ENCODE results near the gene TPI1. TPM values are rescaled to one million over a fixed set of nuclear protein-coding genes. Genes with fewer than 3 reads are reported as not detected.
"Not testable (repeated sequence)": the region's sequence is repeated elsewhere in the genome, so short reads cannot be mapped to it uniquely, and the experiment has no call there.

Gene TPI1
- total RNA-seq, 1 donor from 2014 or later, result 233 TPM

GRCh38 chr12:6860942-6861341 lies 6.4 kb upstream of the TPI1 start:
- ATAC-seq (no peak), DNase-seq (ENCODE audit: low spot score) (no peak)
- intact Hi-C loops (cut with DNase I), result no loop called here

GRCh38 chr12:6861391-6861790 lies 5.9 kb upstream of the TPI1 start:
- DNase-seq (ENCODE audit: low spot score) (no peak), ATAC-seq (no peak)
- intact Hi-C loops (cut with DNase I), result no loop called here

DNA sequence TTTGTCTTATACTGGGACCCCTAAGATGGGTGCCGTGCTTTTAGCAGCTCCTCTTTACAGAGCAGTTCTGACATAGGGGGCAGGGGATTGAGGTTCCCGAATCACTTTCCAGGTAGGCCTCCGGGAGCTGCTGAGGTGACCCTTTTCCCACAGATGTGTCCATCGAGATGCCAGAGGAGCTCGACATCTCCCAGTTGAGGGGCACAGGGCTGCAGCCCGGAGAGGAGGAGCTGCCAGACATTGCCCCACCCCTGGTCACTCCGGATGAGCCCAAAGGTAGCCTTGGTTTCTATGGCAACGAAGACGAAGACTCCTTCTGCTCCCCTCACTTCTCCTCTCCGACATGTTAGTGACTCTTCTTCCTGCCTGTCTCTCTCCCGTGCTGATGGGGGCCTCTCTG lies 4.3 kb upstream of the TPI1 start:
- DNase-seq (ENCODE audit: low spot score), result no peak
- intact Hi-C loops (cut with DNase I), result no loop called here

DNA sequence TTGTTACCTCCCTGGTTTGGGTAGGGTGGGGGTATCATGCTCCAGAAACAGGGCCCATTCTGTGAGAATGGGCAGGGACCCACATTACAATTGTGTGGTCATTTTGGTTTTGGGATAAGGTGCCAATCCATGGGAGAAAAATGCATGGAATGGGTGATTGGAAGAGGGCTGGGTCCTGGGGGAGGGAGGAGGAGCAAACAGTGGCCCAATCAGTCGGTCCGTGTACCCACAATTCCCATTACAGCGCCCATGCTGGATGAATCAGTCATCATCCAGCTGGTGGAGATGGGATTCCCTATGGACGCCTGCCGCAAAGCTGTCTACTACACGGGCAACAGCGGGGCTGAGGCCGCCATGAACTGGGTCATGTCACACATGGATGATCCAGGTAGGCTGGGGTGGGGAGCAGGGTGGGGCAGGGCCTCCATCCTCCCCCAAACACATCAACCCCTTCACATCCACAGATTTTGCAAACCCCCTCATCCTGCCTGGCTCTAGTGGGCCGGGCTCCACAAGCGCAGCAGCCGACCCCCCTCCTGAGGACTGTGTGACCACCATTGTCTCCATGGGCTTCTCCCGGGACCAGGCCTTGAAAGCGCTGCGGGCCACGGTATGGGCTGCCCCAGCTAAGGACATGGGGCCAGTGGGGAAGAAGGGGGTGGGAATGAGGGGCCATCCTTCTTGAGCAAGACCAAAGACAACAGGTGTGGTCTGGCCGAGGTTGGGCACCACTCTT lies 3.6 kb upstream of the TPI1 start:
- ATAC-seq (no peak), DNase-seq (ENCODE audit: low spot score) (no peak)
- intact Hi-C loops (cut with DNase I), result no loop called here

More for the DNA sequence above, 4.3 kb upstream of the TPI1 start:
- no peak for ATAC-seq

DNA sequence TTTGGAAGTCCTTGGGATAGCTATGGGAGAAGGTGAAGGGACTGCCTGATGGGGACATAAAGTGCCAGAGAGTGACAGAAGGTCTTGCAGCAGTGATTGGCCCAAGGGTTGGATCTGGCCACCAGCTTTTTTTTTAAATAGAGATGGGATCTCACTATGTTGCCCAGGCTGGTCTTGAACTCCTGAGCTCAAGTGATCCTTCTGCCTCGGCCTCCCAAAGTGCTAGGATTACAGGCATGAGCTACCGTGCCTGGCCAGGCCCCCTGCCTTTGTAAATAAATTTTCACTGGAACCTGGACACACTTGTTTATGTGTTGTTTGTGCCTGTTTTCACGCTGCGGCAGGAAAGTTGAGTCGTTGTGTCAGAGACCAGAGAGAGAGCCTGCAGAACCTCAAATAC lies 2.0 kb upstream of the TPI1 start:
- DNase-seq (ENCODE audit: low spot score); ATAC-seq; intact Hi-C loops (cut with DNase I): not testable (repeated sequence)

- intact Hi-C loops (cut with DNase I), result no loop called here
- no peak for ATAC-seq
- no peak for DNase-seq (ENCODE audit: low spot score)
These were observed 990 bp upstream of the TPI1 start for GRCh38 chr12:6866163-6866919.

- ATAC-seq, result peak; percentile 29
- intact Hi-C loops (cut with DNase I), result no loop called here
- DNase-seq (ENCODE audit: low spot score), result peak; percentile 93
These were observed 365 bp upstream of the TPI1 start for GRCh38 chr12:6866920-6867412.

GRCh38 chr12:6868211-6869048 lies 1.1 kb downstream of the TPI1 start:
- no peak for DNase-seq (ENCODE audit: low spot score)
- intact Hi-C loops (cut with DNase I), result no loop called here
- no peak for ATAC-seq

GRCh38 chr12:6869049-6870021 lies 2.0 kb downstream of the TPI1 start:
- DNase-seq (ENCODE audit: low spot score), result peak; percentile 90
- no peak for ATAC-seq
- intact Hi-C loops (cut with DNase I), result no loop called here

DNA sequence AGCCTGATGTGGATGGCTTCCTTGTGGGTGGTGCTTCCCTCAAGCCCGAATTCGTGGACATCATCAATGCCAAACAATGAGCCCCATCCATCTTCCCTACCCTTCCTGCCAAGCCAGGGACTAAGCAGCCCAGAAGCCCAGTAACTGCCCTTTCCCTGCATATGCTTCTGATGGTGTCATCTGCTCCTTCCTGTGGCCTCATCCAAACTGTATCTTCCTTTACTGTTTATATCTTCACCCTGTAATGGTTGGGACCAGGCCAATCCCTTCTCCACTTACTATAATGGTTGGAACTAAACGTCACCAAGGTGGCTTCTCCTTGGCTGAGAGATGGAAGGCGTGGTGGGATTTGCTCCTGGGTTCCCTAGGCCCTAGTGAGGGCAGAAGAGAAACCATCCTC lies 3.0 kb downstream of the TPI1 start:
- DNase-seq (ENCODE audit: low spot score); ATAC-seq; intact Hi-C loops (cut with DNase I): not testable (repeated sequence)

GRCh38 chr12:6871052-6871957 lies 4.0 kb downstream of the TPI1 start:
- no peak for ATAC-seq
- DNase-seq (ENCODE audit: low spot score), result no peak
- intact Hi-C loops (cut with DNase I), result no loop called here

GRCh38 chr12:6872073-6873048 lies 5.0 kb downstream of the TPI1 start:
- ATAC-seq, result peak; percentile 81
- DNase-seq (ENCODE audit: low spot score), result peak; percentile 93
- intact Hi-C loops (cut with DNase I), result no loop called here

DNA sequence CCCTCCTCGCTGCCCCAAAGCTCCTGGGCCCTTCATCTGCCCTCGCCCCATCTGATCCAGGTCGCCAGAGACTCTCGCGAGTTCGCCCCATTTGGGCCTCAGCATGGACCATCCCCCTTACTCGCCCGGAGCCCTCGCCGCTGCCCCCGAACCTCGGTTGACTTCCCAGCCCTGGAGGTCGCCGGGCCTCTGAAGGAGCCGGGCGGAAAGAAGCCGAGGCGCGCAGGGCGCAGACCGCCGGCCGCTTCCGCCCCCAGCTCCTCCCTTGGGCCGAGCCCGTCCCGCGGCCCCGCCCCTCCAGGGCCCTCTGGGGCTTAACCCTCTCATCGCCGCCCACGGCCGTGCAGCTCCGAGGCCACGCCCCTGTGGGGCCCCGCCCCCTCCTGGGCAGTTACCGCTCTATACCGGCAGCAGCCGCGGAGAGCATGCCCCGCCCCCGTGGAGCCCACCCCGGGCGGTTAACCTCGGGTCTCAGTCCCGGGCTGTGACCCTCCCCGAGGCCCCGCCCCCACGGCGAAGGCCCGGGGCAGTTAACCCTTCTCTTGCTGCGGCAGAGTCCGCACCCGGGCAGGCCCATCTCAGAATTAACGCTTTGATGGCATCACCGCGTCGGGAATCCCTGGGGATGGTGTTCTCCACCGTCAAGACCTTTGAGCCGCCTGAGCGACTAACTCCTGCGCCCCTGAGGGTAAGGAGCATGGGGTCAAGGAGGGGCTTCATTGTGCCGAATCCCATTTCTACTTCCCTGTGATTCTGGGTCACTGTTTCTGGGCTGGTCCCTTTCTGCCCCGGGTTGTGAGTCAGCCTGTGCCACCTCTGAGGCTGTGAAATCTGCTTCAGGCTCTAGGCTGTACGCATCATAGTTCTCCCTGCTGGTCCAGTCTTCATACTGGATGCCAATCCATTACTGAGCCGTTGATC lies 6.0 kb downstream of the TPI1 start, which contains the start of gene SPSB2:
Gene SPSB2 (minus strand): TSS at position 210 of the 921 bp plus-strand sequence. CDS start 402 bp downstream, outside the sequence.
- DNase-seq (ENCODE audit: low spot score), result peak; percentile 99
- peak; percentile 95 for ATAC-seq
- intact Hi-C loops (cut with DNase I), result no loop called here

DNA sequence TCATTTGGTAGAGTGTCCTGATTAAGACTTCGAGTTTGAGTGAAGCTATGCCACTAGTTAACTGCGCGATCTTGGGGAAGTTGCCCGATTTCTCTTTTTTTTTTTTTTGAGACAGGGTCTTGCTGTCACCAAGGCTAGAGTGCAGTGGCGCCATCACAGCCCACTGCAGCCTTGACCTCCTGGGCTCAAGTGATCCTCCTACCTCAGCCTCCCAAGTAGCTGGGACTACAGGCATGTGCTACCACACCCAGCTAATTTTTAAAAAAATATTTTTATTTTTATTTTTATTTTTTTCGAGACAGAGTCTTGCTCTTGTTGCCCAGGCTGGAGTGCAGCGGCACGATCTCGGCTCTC lies 6.7 kb downstream of the TPI1 start:
- ATAC-seq; DNase-seq (ENCODE audit: low spot score); intact Hi-C loops (cut with DNase I): not testable (repeated sequence)

- DNase-seq (ENCODE audit: low spot score); ATAC-seq; intact Hi-C loops (cut with DNase I): not testable (repeated sequence)
These were observed 12.5 kb downstream of the TPI1 start for GRCh38 chr12:6879824-6880223.
